ENCODE results near the gene DUSP15.
"Not testable (repeated sequence)": the region's sequence is repeated elsewhere in the genome, so short reads cannot be mapped to it uniquely, and the experiment has no call there.

DUSP15 gene

DNA sequence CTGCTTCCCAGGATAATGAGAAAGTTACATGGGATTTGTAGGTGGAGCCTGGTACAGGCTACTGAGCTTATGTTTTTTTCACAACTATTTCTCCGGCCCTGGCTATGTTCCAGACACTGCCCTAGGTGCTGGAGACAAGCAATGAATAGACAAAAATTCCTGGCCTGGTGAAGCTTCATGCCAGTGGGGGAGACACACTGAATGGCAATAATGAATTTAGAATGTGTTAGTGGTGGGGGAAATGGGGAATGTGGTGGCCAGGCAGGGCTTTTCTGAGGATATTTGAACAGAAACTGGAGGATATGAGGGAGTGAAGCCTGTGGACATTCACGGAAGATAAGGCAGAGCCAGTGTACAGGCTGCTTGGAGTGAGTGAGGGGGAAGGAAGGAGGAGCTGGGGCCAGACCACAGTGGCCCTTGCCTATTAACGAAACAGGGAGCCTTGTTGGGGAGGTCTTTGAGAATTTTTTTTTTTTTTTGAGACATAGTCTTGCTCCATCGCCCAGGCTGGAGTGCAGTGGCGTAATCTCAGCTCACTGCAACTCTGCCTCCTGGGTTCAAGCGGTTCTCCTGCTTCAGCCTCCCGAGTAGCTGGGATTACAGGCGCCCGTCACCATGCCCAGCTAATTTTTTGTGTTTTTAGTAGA, 31.6 kb downstream of the DUSP15 start:
- DNase-seq, result no peak

DNA sequence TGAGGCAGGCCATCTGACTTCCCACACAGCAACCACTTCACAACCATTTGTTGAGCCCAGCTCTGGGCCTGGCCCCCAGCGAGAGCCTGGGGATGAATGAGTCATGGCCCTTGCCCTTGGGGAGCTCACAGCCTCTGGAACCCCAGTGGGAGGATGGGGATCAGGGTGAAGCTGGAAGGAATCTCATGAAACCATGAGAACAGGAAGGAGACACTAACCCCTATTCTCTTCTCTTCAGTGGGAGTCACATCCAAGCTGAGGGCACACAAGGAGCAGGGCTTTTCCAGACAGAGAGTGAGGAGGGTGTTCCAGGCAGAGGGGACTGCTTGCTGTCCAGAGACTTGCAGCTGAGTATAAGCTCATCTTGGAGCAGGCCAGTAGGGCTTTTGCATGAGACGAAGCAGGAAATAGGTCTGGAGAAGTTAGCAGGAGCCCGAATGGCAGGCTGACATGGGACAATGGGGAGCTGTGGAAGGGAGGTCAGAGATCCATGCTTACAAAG, 32.4 kb downstream of the DUSP15 start:
- no peak for DNase-seq

DNA sequence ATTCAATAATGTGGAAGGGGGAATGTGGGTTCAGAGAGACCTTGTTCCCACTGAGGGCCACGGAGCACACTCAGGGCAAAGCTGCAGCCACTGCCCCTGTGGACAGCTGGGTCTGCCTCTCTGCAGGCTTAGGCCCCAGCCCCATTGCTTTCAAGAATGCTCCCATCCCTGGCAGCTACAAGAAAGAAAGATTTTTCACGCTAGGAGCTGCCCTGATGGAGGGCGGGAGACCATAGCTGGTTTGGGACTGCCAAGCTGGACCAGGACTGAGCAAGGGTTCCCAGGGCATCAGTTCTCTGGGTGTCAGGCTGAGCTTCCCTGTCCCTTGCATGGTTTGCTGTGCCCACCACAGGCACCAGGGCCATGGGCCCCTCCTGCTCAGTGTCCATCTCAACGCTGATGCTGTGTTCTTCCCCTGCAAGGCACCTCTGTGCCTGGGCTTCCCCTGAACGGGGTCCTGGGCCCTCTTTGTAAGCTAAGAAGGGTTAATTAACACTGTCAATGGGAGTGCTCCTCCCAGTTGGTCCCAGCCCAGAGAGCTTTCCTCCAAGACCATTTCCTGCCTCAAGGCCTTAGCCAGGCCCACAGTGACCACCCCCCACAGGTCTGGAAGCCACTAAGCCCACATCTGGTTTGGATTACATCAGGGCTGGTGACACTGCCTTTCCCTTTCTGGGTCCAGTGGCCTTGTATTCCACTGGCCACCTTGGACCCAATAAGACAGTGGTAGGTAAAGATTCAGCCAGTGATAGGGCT, 33.3 kb downstream of the DUSP15 start:
- no peak for DNase-seq

DNA sequence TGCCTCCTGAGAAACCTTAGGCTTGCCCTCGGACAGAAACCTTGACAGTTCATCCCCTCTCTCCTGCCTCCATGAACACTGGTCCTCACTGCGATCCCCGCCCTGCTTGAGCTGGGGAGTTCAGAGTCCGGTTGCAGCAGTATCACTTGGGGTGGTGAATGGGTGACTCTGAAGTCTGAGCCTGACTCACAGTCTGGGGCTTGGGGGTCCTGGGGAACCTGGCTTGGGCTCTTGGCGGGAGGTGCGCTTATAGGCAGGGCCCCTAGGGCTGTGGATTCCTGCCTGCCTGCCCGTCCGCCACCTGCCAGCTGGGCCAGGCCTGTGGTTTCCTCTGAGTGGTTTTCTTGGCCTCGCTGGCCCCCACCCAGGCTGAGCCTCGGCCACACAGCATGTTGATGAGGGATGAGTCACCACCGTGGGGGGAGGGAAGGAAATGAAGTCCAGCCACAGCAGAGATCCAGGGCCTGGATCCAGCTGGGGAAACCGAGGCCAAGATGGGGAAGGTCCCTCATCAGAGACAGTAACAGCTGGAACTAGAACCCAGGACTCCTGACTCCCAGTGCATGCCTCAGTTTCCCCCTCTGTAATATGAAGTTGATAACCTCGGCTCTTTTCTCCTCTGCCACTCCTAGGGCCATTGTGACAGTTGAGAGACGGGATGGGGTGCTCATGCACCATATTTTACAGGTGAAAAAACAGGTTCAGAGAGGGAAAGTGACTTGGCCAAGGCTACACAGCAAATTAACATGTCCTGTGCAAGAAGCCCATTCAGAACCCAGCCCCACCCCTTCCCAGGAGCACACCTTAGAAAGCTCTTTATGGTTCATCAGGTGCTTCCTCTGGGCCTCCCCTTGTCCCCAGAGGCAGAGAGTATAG, 34.1 kb downstream of the DUSP15 start:
- peak; percentile 27 for DNase-seq

DNA sequence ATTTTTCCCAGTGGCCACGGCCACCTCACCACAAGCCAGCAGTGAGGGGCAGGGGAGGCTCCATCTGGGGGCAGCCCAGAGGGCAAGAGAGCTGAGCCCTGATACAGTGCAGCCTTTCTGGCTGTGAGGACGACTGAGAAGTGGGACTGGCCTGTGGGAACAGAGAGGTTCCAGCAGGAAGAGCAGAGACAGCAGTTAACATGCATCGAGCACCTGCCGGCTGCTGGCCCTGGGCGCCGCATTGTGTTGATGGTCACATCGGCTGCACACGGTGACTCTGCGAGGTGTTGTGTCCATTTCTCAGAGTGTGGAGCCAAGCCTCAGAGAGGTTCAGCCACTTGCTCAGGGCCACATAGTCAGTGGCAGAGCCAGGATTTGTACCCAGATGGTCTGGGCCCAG, 34.8 kb downstream of the DUSP15 start:
- no peak for DNase-seq

DNA sequence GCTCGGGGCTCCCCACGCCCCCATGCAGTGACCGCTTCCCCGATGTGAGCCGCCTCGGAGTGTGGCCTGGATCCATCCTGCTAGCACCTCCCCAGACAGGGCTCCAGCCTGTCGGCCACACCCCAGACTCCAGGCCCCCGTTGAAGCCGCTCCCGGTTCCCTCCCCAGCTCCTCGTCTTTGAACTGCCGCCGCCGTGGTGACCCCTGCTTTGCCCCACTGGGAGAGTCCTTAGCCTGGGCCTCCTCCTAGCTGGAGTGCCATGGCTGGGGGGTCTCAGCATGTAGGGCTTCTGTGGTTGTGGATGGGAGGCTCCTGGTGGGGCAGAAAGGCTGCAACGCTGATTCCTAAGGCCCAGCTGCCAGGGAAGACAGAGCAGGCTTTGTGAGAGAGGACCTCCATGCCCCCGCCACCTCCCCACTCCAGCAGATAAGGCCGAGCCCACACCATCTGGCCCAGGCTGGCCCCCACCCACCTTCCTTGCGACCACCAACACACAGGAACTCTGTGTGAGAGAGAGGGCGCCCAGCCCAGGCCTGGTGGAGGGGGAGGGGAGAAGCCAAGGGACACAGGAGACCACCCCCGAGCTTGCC, 36.3 kb downstream of the DUSP15 start:
- no peak for DNase-seq

DNA sequence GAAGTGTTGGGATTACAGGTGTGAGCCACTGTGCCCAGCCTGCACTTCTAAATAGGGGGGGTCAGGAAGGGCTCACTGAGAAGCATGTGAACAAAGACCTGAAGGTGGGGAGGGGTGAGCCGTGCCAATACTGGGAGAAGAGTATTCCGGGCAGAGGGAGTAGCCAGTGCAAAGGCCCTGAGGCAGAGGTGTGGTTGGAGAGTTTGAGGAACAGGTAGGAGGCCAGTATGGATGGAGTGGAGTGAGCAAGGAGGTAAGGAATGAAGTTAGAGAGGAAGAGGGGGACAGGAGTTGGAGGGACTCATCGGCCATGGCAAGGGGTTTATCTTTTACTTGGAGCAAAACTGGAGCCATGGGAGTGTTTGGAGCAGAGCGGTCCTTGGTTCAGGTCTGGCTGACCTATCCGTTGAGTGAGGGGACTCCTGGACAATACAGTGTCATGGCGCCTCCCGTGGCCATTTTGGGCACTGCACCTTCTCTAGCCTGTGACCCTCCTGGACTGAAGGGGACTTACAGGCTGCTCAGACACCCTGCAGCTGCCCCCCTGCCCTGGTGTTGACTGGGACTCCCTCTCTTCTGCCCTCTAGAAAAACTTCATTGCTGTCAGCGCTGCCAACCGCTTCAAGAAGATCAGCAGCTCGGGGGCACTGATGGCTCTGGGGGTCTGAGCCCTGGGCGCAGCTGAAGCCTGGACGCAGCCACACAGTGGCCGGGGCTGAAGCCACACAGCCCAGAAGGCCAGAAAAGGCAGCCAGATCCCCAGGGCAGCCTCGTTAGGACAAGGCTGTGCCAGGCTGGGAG, 37.0 kb downstream of the DUSP15 start:
- peak; percentile 60 for DNase-seq

DNA sequence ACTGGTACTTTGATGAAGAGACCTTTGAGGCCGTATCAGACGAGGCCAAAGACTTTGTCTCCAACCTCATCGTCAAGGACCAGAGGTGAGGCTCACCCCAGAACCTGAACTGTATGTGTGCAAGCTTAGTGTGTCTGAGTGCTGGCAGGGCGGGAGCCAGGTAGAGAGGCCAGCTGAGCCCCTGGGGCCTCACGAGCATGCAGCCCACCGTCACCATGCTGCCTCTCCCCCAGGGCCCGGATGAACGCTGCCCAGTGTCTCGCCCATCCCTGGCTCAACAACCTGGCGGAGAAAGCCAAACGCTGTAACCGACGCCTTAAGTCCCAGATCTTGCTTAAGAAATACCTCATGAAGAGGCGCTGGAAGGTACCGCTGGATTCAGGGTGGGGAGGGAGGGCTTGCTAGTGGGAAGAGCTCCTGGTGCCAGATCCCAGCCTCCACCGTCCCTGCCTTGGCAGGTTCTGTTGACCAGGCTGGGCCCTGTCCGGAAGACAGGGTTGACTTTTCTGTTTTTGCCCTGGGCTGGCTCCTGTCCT, 38.5 kb downstream of the DUSP15 start:
- DNase-seq, result no peak

DNA sequence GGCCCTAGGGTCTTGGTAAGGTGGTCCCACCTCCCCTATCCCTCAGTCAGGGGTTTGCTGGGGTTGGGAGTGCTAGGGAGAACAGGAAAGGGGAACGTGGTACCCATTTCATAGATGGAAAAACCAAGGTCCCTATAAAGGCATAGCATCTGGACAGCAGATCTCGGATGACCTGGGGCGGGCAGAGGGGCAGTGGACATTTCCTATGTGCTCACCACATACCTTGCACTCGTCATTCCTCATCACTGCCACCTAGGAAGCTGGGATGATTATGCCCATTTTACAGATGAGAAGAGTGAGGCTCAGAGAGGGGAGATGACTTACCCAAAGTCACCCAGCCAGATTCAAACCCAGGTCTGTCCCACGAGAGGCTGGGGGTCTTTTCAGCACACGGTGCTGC, 39.1 kb downstream of the DUSP15 start:
- DNase-seq, result no peak

DNA sequence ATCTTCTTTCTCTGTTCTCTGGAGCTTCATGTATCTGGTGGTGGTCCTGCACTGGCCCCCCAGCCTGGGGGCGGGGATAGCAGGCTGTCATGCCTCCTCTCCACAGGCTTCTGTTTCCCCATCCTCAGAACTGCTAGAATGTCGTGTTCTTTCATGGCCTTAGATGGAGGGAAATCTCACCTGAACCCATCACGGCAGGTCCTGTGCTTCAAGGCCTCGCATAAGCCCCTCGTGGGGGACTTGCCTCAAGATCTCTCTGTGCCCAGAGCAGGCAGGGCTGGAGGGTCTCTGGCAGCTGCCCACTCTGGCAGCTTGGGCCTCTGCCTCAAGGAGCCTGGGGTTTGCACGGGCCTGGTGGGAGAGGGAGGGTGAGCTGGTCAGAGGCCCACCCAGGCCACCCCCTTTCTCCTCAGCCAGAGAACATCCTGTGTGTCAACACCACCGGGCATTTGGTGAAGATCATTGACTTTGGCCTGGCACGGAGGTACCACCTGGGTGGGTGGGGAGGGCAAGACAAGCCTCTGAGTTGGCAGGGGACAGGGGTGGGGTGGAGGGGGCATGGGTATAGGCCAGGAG, 39.8 kb downstream of the DUSP15 start:
- DNase-seq, result no peak

DNA sequence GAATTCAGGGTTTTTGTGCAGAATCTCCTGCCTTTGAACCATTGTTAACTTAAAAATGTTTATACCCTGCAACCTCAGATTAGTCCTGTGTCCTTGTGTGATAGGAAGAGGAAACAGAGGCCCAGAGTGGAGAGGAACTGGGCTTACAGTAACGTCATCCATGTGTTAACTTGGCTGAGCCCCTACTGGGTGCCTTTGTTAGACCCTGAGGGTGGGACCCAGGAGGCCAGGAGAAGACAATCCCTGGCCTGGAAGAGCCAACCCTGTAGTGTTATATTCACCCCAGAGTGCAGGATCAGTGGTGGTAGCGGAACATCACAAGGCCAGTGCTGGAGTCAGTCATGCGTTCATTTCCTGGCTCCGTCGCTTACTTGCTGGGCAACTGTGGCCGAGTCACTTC, 40.6 kb downstream of the DUSP15 start:
- DNase-seq, result no peak

DNA sequence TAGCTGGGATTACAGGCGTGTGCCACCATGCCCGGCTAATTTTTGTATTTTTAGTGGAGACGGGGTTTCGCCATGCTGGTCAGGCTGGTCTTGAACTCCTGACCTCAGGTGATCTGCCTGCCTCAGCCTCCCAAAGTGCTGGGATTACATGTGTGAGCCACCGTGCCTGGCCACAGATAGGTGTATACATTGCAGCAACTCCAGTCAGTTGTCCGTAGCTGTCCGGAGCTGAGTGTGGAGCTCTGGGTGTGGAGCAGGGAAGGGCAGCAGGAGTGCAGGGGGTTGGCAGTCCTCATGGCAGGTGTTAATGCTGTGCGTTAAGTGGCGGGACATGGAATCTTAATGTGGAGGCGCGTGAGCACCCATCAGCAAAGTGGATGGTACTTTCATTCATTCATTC, 42.3 kb downstream of the DUSP15 start:
- DNase-seq, result not testable (repeated sequence)

DNA sequence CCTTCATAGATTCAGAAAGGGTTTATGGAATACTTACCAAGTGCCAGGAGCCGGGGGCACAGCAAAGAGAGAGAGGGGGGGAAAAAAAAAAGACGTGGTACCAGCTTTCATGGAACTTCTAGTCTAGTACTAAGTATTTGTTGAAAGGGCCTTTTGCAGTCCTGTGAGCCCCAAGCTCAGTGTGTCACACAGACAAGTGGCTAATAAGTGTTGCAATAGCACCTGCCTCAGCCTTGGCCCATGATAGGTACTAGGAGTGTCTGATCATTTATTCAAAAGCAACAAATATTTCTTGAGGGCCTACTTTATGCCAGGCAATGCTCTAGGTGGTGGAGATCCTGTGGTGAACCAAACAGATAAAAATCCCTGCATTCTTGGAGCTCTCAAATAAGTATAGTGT, 43.3 kb downstream of the DUSP15 start:
- DNase-seq, result no peak

DNA sequence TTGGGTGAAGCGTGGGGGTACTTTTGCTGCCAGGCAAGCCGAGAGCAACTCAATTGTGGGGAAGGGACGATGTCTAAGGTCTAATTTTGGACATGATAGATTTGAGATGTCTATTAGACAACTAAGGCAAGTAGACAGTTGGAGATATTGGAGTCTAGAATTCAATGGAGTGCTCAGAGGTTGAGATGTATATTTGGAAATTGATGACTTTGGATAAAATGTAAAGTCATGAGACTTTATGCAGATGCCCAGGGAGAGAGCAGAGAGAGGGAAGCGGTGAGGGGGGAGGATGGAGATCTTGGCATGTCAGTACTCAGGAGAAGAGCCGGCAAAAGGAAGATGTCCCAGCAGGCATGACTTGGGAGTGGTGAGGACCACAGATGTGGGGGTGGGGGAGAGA, 44.3 kb downstream of the DUSP15 start:
- no peak for DNase-seq

DNA sequence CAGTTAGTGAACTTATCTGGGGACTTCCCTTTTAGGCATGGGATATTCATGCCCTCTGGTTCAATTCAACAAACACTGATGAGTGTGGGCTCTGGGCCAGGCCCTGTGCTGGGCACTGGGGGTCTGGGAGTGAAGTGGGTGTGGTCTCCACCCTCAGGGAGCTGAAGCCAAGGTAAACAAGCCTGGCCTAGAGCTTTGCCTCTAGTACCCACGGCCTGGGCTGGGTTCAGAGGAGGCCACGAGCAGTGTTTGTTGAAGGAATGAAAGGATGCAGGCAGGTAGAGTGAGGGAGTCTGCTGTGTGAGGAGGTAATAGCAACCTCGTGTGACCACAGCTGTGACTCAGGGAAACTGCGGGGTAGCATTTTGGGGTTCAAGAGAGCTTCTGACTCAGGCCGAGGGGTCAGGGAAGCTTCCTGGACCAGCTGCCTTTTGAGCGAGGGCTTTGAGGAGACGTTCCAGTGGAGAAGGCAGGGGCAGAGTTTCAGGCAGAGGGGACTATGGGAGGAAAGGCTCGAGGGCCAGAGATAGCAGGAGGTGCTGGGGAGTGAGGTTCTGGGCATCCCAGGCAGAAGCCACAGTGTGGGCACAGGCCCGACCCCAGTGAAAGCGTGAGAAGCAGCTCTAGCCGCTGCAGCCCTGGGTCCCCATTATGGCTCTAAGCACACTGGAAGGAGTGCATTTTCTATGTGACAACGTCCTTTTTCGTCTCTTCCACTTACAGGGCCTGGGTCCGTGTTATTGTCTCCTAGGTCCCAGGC, 45.6 kb downstream of the DUSP15 start:
- no peak for DNase-seq

DNA sequence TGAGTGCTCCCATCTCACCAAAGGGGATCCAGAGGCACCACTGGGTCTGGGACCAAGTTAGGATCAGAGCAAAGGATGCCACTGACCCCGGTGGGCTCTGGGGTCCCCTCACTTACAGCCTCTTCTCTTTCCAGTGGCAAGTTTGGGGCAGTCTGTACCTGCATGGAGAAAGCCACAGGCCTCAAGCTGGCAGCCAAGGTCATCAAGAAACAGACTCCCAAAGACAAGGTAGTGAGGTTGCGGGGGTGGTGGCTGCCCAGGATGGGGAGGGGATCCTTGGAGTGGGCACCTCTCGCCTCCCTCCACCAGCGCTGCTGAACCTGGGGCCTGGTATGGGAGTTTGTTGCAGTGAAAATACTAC, 46.2 kb downstream of the DUSP15 start:
- no peak for DNase-seq

DNA sequence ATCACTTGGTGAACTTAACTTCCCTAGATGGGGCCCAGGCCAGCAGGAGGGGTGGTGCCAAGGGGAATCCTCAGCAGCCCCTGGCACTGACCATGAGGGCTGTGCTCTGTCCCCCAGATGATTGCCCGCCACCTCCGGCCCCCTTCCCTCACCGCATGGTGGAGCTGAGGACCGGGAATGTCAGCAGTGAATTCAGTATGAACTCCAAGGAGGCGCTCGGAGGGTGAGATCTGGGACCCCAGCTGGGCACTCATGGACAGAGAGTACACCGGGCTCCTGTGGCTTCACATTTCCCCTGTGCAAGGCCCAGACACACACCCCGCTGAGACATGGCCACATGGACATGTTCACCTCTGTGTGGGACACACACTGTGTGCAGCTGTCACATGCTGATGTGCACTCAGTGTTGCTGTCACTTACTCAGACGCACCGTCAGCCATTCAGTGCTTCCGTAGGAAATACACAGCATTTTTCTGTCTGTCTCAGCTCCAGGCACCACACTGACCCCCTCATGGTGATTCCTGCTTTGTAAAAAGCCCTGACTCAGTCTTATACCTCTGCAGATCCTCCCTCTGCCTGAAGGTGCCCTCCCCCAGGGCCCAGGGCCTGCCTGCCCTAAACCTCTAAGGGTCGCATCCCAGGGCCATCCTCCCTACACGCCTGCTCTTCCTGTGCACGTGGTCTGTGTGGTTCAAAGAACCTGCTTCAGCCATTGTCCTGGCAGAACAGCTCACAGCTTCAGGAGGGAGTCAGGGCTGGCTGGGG, 46.8 kb downstream of the DUSP15 start:
- DNase-seq, result no peak

DNA sequence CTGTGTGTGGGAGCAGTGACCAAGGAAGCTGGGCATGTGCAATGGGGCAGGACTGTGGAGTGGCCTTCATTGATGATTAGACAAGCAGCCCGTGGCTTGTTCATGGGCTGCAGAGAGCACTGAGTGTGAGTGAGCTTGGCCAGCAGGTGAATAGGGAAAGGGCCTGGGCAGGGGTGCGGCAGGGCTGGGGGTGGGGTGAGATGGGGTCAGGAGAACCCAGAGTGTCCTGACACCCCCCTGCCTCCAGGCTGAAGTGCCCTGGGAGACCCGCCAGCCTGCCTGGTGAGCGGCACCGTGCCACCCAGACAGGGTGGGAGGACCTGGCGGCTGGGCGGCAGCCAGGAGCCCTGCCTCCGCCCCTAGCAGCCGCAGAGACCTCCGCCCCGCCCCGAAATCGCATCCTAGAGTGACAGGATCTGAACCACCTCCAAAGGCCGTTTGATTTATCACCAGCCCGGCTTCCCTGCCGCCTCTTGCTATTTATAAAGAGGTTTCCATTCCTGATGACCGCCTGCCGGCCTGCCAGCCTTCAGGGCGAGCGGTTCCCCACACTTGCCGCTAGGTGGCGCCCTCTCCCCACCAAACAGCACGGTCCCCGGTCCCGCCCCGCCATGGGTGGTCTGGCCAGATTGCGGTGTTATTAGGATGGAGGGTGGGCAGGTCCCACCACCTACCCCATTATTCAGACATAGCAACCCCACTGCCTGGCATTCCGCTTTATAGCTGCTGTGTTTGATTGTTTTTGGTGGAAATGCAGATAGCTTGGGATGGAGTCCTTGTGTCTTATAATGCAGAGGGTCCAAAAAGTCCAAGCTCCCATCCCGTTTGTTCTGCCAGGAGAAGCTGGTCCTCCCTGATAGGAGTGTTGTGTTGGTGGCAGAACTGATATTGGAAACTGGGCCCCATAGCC, 47.7 kb downstream of the DUSP15 start:
- DNase-seq, result peak; percentile 82

DNA sequence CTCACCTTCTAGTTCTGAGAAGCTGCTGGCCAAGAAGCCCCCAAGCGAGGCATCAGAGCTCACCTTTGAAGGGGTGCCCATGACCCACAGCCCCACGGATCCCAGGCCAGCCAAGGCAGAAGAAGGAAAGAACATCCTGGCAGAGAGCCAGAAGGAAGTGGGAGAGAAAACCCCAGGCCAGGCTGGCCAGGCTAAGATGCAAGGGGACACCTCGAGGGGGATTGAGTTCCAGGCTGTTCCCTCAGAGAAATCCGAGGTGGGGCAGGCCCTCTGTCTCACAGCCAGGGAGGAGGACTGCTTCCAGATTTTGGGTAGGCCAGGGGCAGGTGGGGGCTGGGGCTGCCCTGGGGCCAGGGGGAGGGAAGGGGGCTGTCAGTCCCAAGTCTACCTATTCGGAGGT, 48.9 kb downstream of the DUSP15 start:
- no peak for DNase-seq
